T-helper 1 cell treated with Interleukin-12 subunit alpha and Interleukin-12 subunit beta and Interleukin-4 antibody, amounts not matched to agents 30 μg/mL and 1 μg/mL, for 36 hours (primary cell): Measurements from ENCODE around the gene JARID2.
"Not testable (repeated sequence)": the region's sequence is repeated elsewhere in the genome, so short reads cannot be mapped to it uniquely, and the experiment has no call there.

Experiments
- H3K27ac Mint-ChIP-seq: one replicate; pipeline ENCODE4 v1.8.0; 2021; ENCODE audit warnings: mild to moderate bottlenecking, mixed read lengths
- H3K27me3 Mint-ChIP-seq: one replicate; pipeline ENCODE4 v1.8.0; 2021; ENCODE audit warnings: low read depth, mixed read lengths
- H3K36me3 Mint-ChIP-seq: one replicate; pipeline ENCODE4 v1.8.0; 2021; ENCODE audit warnings: low read depth, mixed read lengths
- H3K4me1 Mint-ChIP-seq: one replicate; pipeline ENCODE4 v1.8.0; 2021; ENCODE audit warnings: low read depth, mixed read lengths
- H3K4me3 Mint-ChIP-seq: one replicate; pipeline ENCODE4 v1.8.0; 2021; ENCODE audit warnings: mild to moderate bottlenecking, moderate library complexity, mixed read lengths
- H3K9me3 Mint-ChIP-seq: one replicate; pipeline ENCODE4 v1.8.0; 2021; ENCODE audit warnings: mixed read lengths

Gene JARID2

DNA sequence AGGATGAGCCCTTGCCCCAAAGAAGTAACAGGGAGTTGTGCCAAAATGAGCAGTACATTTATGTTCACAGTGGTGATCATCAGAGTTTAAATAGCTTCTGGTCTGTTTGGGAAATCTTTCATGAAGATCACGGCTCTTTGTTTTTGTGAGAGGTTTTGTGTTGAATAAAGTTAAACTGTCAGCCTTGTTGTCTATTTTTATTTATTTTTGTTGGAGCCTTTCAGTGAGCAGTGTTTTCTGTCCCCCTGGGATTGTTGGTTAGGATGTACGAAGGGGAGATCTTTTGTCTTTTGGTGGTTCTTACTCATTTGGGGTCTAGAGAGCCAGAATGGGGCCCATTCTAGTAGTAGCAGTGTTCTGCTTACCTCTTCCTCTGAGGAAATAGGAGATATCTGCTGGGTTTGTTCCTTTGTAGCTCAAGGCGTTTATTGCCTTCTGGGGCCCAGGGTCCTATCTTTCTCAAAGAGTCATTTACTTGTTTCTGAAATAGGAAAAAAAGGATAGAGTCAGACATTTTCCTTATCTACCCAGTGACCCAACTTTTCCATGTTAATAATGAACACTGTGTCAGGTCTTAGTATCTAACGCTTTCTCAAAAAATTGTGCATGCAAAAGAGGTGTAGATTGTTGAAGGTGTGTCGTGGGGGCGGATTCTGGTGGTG lies 157.4 kb downstream of the JARID2 start:
- Mint-ChIP-seq H3K27me3 (no peaks in the 10 kb centered on the region), H3K27ac (peak overlapping the region; percentile 26), H3K4me3 (peak overlapping the region; percentile 6), H3K36me3 (peaks cover 1% of the 10 kb centered on the region), H3K9me3 (no peaks in the 10 kb centered on the region), H3K4me1 (peaks cover 64% of the 10 kb centered on the region)

DNA sequence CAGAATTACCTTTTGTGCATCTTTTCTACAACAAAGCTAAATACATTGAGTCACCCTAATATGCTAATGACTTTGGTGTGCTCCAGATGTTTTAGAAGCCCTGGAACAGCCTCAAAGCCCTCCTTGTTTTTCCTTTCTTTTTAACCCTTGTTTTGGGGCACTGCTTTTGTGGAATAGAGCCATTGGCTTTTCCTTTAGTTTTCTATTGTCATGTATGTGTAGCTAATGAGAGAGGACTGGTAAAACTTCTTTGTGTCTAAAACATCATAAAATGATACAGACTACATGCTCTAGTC lies 158.8 kb downstream of the JARID2 start:
- Mint-ChIP-seq H3K4me3 (no peak overlapping the region), H3K36me3 (peaks cover 1% of the 10 kb centered on the region), H3K4me1 (peaks cover 58% of the 10 kb centered on the region), H3K9me3 (no peaks in the 10 kb centered on the region), H3K27ac (no peak overlapping the region), H3K27me3 (no peaks in the 10 kb centered on the region)

DNA sequence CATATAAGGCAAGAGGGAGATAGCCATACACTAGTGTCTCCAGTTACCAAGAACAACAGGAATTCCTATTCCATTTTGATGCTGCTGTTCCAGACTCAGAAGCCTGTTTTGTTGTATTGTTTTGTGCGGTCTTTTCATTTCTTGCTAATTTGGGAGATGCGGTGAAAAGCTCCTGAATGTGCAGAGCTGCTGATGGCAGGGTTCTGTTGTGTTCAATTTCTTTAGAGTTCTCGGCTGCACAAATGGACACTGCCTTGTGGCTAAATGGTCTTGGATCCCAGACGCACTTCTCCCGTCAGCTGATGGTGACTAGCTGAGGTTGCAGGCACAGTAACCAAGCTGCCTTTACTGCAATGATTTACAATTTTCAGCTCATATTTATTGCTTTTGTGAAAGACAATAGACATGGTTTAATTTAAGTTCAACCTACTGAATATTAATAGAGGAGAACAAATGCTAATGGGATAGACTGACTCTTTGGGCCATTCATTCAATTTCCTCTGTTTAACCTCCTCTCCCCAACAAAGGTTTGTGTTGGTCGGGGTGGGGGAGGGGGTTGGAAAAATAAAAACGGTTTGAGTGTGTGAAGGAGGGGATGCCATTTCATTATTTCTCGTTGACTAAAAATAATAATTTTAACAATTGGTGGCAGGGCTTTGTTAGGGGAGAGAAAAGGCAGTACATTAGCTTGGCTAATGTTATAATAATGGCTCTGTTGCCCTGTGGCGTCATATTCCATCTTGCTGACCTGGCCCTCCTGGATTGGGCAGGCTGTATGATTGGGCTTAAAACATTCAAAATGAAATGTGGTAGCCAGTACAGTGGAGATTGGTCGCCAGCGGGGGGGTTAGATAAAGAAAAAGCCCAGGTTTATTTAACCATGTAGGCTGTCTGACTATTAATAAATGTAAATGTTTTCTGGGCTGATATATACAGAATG lies 159.5 kb downstream of the JARID2 start:
- H3K36me3 Mint-ChIP-seq, result peaks cover 1% of the 10 kb centered on the region
- peaks cover 60% of the 10 kb centered on the region for H3K4me1 Mint-ChIP-seq
- H3K27me3 Mint-ChIP-seq, result no peaks in the 10 kb centered on the region
- no peak overlapping the region for H3K27ac Mint-ChIP-seq
- no peak overlapping the region for H3K4me3 Mint-ChIP-seq
- no peaks in the 10 kb centered on the region for H3K9me3 Mint-ChIP-seq

DNA sequence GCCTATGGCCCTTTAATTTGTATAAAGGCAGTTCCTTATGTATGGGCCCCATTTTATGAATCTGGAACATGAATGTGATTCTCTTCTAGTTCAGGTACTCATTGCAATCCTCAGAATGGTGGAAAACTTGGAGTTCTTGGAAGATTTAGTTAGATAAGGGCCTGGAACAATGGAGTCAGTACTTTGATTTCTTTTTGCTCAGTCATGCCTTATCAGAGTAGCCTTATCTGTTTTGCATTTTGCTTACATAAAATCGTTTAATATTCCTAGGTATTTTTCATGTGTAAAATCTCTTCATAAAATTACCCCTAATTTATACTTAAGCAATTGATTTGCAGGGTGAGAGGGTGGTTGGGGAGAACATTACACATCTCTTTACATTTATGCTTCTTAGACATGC lies 160.6 kb downstream of the JARID2 start:
- Mint-ChIP-seq H3K27me3 (no peaks in the 10 kb centered on the region), H3K27ac (no peak overlapping the region), H3K36me3 (peaks cover 3% of the 10 kb centered on the region), H3K4me3 (no peak overlapping the region), H3K9me3 (no peaks in the 10 kb centered on the region), H3K4me1 (peaks cover 63% of the 10 kb centered on the region)

DNA sequence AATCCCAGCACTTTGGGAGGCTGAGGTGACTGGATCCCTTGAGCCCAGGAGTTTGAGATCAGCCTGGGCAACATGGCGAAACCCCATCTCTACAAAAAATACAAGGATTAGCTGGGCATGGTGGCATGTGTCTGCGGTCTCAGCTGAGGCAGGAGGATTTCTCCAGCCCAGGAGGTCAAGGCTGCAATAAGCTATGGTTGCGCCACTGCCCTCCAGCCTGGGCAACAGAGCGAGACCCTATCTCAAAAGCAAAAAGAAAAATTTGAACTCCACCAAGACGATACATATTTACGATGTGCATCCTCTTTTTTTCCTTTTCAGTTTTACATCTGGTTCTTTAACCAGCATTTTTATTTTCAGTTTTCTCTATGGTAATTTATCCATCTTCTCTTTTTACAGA lies 162.1 kb downstream of the JARID2 start:
- Mint-ChIP-seq H3K27ac (no peak overlapping the region), H3K9me3 (no peaks in the 10 kb centered on the region), H3K4me3 (no peak overlapping the region), H3K4me1 (peaks cover 67% of the 10 kb centered on the region), H3K27me3 (no peaks in the 10 kb centered on the region), H3K36me3 (peaks cover 15% of the 10 kb centered on the region)

DNA sequence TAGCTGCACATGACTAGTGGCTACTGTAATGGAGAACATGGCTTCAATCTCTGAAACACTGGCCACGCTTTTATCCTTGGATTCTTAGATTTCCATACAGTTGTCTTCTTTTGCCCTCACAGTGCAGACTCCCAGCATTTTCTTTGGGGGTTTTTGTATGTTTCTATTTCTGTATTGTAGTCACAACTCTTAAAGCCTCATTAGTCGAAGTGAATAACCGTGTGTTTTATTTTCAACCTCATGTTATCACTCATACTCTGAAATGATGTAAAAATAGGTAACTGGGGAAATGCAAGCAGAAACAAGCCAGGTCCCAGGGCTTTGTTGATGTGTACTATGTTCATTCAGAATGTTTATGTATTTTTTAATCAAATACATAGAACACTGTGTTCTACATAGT lies 162.9 kb downstream of the JARID2 start:
- Mint-ChIP-seq H3K4me3 (no peak overlapping the region), H3K9me3 (no peaks in the 10 kb centered on the region), H3K27ac (peak overlapping the region; percentile 4), H3K4me1 (peaks cover 67% of the 10 kb centered on the region), H3K27me3 (no peaks in the 10 kb centered on the region), H3K36me3 (peaks cover 15% of the 10 kb centered on the region)

DNA sequence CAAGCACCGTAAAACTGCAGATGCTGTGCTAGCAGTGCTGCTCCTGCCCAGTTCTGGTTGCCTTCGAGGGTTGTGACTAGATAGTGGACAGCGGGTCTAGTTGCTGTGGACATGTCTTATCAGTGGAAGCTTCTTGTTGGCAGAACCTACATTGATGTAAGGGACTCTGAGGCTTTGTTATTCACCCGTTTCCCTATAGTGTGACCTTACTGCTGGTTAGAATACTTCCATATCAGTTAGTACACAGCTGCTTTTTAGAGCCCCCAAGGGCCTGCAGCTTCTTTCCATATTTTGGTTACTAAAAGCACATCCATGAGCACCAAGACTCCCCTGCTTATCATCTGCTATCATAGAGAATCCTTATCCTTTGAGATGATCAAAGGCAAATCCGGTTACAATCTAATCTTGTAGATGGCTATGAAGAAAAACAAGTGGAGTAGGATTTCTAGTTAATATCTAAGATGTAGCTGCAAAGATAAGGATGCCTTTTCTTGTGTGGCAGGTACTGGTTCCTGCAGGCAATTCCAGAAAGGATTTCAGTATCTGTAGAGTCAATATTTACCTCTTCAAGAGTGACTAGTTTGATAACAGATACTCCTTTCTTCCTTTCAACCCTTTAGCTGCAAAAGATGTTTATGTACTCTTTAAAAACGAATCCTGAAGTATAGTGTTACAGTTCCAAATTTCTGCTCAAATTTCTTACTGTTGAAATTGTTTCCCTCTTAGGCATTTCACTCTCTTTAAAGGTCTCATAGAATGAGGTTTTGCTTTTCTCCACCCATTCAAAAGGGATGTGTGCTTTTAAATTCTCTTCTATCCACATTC lies 163.6 kb downstream of the JARID2 start:
- Mint-ChIP-seq H3K9me3 (no peaks in the 10 kb centered on the region), H3K4me1 (peaks cover 68% of the 10 kb centered on the region), H3K36me3 (peaks cover 20% of the 10 kb centered on the region), H3K27me3 (no peaks in the 10 kb centered on the region), H3K27ac (peak overlapping the region; percentile 37), H3K4me3 (peak overlapping the region; percentile 3)

DNA sequence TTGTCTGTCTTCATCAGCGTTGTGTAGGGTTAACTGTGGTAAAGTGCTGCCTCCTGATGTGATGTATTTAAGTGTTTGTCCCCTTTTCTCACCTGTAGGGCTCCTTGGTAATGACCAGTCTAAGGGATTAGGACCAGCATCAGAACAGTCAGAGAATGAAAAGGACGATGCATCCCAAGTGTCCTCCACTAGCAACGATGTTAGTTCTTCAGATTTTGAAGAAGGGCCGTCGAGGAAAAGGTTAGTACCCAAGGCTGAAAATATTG lies 164.2 kb downstream of the JARID2 start:
- Mint-ChIP-seq H3K27me3 (no peaks in the 10 kb centered on the region), H3K36me3 (peaks cover 20% of the 10 kb centered on the region), H3K27ac (peak overlapping the region; percentile 37), H3K4me1 (peaks cover 63% of the 10 kb centered on the region), H3K4me3 (peak overlapping the region; percentile 3), H3K9me3 (no peaks in the 10 kb centered on the region)

DNA sequence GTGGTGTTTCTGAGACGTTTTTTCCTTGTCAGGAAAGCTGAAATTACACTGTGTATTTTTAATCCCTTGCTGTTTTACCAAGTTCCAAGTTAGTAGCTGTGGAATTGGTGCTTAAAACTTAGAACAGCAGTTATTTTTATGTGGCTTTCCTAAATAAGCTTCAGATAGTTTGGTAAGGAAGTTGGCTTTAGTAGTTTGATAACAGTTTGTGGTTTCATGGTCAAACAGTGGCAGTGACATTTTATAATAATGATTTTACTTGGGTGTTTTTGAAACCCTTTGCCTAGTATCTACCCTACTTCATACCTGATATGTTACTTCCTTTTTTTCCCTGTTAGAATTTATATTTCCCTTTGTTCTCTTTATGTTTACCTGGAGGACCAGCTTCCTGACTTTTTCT lies 164.9 kb downstream of the JARID2 start:
- Mint-ChIP-seq H3K4me1 (peaks cover 60% of the 10 kb centered on the region), H3K9me3 (no peaks in the 10 kb centered on the region), H3K4me3 (peak overlapping the region; percentile 72), H3K36me3 (peaks cover 20% of the 10 kb centered on the region), H3K27me3 (no peaks in the 10 kb centered on the region), H3K27ac (peak overlapping the region; percentile 87)

DNA sequence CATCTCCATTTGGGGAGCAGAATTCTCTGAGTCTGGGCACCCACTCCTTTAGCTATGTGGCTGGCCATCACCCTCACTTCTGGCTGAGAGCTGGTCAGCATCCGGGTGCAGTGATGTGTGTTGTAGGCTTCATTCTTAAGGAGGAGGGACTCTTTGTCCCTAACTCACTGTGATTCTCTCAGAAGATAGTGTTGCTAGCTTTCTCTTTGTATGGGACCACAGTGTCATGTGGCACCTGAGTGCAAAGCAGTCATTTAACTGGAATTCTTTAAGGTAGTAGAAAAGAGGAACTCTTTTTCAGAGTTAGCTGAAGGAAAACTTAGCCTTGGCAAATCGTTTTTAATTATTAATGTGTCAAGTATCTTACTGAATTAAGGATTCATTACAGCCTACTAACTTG lies 165.9 kb downstream of the JARID2 start:
- Mint-ChIP-seq H3K4me1 (peaks cover 62% of the 10 kb centered on the region), H3K36me3 (peaks cover 22% of the 10 kb centered on the region), H3K27me3 (no peaks in the 10 kb centered on the region), H3K27ac (peak overlapping the region; percentile 87), H3K4me3 (peak overlapping the region; percentile 72), H3K9me3 (peaks cover 2% of the 10 kb centered on the region)

DNA sequence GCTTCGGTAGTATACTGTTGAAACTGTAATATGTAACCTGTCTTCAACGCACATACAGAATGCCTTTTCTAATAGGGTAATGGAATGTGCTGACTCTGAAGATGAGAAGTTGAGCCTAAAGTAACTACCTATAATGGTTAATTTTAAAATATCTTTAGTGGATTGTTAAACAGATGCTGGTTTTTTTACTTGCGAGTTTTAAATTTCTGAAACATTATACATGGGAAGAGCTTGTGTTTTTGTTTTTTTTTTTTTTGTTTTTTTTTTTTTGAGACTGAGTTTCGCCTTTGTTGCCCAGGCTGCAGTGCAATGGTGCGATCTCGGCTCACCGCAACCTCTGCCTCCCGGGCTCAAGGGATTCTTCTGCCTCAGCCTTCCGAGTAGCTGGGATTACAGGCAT lies 166.9 kb downstream of the JARID2 start:
- Mint-ChIP-seq H3K36me3 (peaks cover 30% of the 10 kb centered on the region), H3K9me3 (peaks cover 9% of the 10 kb centered on the region), H3K4me1 (peaks cover 65% of the 10 kb centered on the region), H3K4me3 (no peak overlapping the region), H3K27me3 (no peaks in the 10 kb centered on the region), H3K27ac (no peak overlapping the region)

DNA sequence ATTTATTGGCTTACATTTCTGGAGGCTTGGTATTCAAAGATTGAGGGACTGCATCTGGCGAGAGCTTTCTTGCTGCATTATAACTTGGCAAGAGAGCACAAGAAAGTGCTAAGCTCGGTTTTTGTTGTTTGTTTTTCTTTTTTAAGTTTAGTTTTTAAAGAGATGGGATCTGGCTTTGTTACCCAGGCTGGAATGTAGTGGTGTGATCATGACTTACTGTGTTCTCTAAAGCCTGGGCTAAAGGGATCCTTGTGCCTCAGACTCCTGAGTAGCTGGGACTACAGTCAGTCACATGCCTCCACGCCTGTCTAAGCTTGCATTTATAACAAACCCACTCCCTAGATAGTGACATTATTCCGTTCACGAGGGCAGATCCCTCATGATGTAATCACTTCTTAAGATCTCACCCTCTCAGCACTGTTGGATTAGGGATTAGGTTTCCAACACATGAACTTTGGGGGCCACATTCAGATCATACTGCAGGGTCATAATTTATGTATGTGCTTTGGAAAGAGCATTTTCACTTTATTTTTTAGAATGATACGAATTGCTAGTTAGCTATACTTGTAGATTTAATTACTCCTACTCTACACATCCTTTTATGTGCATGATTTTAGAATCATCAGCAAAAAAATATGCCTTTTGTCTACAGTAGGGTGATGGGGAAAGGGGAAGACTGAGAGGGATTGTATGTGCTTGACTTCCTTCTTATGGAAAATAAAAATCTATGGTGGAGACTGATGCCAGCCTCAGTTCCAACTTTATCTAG lies 167.8 kb downstream of the JARID2 start:
- Mint-ChIP-seq H3K4me3 (no peak overlapping the region), H3K27ac (peak overlapping the region; percentile 29), H3K27me3 (no peaks in the 10 kb centered on the region), H3K36me3 (peaks cover 39% of the 10 kb centered on the region), H3K4me1 (peaks cover 68% of the 10 kb centered on the region), H3K9me3 (peaks cover 15% of the 10 kb centered on the region)

DNA sequence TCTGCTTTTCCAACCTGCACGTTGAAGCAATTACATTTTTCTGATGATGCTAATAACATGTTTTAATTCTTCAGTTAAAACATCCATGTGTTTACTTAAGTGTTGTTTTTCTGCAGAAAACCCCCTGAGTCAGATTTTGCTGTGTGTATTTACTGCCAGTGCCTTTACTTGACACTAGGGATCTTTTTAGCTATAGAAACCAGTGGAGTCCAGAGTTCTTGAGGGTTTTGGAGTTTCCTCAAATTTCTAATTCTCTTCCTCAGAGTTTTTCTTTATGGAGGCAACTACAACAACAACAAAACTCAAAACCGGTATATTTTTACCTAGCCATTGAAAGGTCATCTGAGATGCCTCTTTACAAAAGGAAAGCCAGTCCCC lies 168.4 kb downstream of the JARID2 start:
- peak overlapping the region; percentile 16 for H3K27ac Mint-ChIP-seq
- H3K4me1 Mint-ChIP-seq, result peaks cover 64% of the 10 kb centered on the region
- H3K9me3 Mint-ChIP-seq, result peaks cover 17% of the 10 kb centered on the region
- peaks cover 40% of the 10 kb centered on the region for H3K36me3 Mint-ChIP-seq
- H3K27me3 Mint-ChIP-seq, result no peaks in the 10 kb centered on the region
- no peak overlapping the region for H3K4me3 Mint-ChIP-seq

DNA sequence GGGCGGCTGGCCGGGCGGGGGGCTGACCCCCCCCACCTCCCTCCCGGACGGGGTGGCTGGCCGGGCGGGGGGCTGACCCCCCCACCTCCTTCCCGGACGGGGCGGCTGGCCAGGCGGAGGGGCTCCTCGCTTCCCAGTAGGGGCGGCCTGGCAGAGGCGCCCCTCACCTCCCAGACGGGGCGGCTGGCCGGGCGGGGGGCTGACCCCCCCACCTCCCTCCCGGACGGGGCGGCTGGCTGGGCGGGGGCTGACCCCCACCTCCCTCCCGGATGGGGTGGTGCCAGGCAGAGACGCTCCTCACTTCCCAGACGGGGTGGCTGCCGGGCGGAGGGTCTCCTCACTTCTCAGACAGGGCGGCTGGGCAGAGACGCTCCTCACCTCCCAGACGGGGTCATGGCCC lies 169.8 kb downstream of the JARID2 start:
- peaks cover 29% of the 10 kb centered on the region for H3K9me3 Mint-ChIP-seq
- not testable (repeated sequence) for H3K27me3 Mint-ChIP-seq, H3K27ac Mint-ChIP-seq, H3K4me3 Mint-ChIP-seq
- H3K36me3 Mint-ChIP-seq, result peaks cover 51% of the 10 kb centered on the region
- peaks cover 55% of the 10 kb centered on the region for H3K4me1 Mint-ChIP-seq
